ENCODE data around the gene GJB1. TPM values are rescaled to one million over a fixed set of nuclear protein-coding genes. Genes with fewer than 3 reads are reported as not detected.

Gene GJB1
- total RNA-seq, 1 experiment from 2014 or later = not detected

GRCh38 chrX:71254092-71254963, 31.3 kb downstream of the GJB1 start, which contains the start of gene ZMYM3:
TSS of gene ZMYM3 (minus strand) at chrX:71254140. CDS start at chrX:71253255, 885 bp downstream.
- Histone ChIP-seq H3K79me1 (ENCODE audit: insufficient read depth, low read depth, low read length, poor library complexity, severe bottlenecking) (no peaks in the 10 kb centered on the region), H2BK15ac (ENCODE audit: low read depth, low read length) (no peak within 1 kb of the TSS), H4K5ac (ENCODE audit: insufficient read length, low read depth, low read length) (no peak within 1 kb of the TSS), H3K18ac (ENCODE audit: insufficient read length, low read depth, low read length) (peak within 1 kb of the TSS; percentile 67), H3K4me2 (ENCODE audit: insufficient read depth, insufficient read length, low read length) (peak within 1 kb of the TSS; percentile 64), H2BK5ac (ENCODE audit: insufficient read length, low read length) (no peak within 1 kb of the TSS), H3K9ac (ENCODE audit: extremely low read depth, insufficient read length, low read length) (peak within 1 kb of the TSS; percentile 66), H3K4me1 (ENCODE audit: insufficient read depth, low read length) (no peaks in the 10 kb centered on the region), H3K9me3 (ENCODE audit: control insufficient read depth, low read depth, low read length) (peaks cover 12% of the 10 kb centered on the region), H3K79me2 (ENCODE audit: insufficient read depth, low read length) (peaks cover 2% of the 10 kb centered on the region; the same call in 1 of the 2 replicates), H2BK120ac (ENCODE audit: low read depth, low read length, poor library complexity, severe bottlenecking) (no peak within 1 kb of the TSS), H2AFZ (ENCODE audit: low read length) (no peak within 1 kb of the TSS), H4K8ac (replicated peaks; ENCODE audit: insufficient read length, low read depth, low read length) (no peak within 1 kb of the TSS), H4K91ac (ENCODE audit: insufficient read length, low read depth, low read length) (no peak within 1 kb of the TSS), H3T11ph (ENCODE audit: low read length) (no peak within 1 kb of the TSS), H3K14ac (ENCODE audit: insufficient read depth, low read length) (peak within 1 kb of the TSS; percentile 73), H2AK5ac (ENCODE audit: insufficient read length, low read length) (no peak within 1 kb of the TSS), H3K27me3 (ENCODE audit: insufficient read depth, low read length) (no peaks in the 10 kb centered on the region), H4K20me1 (ENCODE audit: control insufficient read depth, insufficient read depth, insufficient read length) (no peaks in the 10 kb centered on the region), H2BK12ac (ENCODE audit: insufficient read length, low read depth, low read length) (no peak within 1 kb of the TSS), H3K27ac (ENCODE audit: insufficient read length, low read depth, low read length) (no peak within 1 kb of the TSS), H3K56ac (ENCODE audit: insufficient read length, low read depth, low read length) (no peak within 1 kb of the TSS), H3K4ac (ENCODE audit: low read depth, low read length) (no peak within 1 kb of the TSS), H3K23me2 (ENCODE audit: insufficient read length, low read depth, low read length, poor library complexity, severe bottlenecking) (peaks cover 14% of the 10 kb centered on the region), H2BK20ac (ENCODE audit: low read depth, low read length, poor library complexity, severe bottlenecking) (no peak within 1 kb of the TSS), H3K23ac (ENCODE audit: insufficient read length, low read depth, low read length) (no peak within 1 kb of the TSS)
- WGBS (ENCODE audit: extremely low coverage, insufficient read length, low lambda C conversion rate) = no CpG with 5 or more reads among the region's 54 CpGs
- Mint-ChIP-seq H3K4me3 (peak within 1 kb of the TSS; percentile 93 to 95), H3K9me3 (peaks cover 60 to 70% of the 10 kb centered on the region in 2 experiments), H3K36me3 (ENCODE audit: insufficient read depth in 1 of 3, low read depth in 3 of 3) (peaks cover 18 to 31% (median 19%) of the 10 kb centered on the region in 3 experiments), H3K27me3 (ENCODE audit: low read depth) (no peaks in the 10 kb centered on the region), H3K4me1 (peaks cover 10 to 27% of the 10 kb centered on the region in 2 experiments), H3K27ac (peak within 1 kb of the TSS; percentile 92 to 99 (median 98); a peak in 6 of 7 replicates)
- DNase-seq = peak; percentile 85
- no peak for TF ChIP-seq CTCF (conservative IDR thresholded peaks at IDR 0.05)

Data from H9 (cell line).